Vagina (tissue), 2 donors: ENCODE measurements around the gene CHAC2. TPM values are rescaled to one million over a fixed set of nuclear protein-coding genes. Genes with fewer than 3 reads are reported as not detected.

ENCODE experiments used
- DNase-seq, 2 donors: peaks; one replicate each; pipeline ENCODE4 v3.0.0-alpha.2; 2017; ENCODE audit errors: extremely low spot score in 2 of 2
- H3K27ac ChIP-seq: fragments of 200-600 bp; sonication (generic); one replicate; pipeline ENCODE4 v1.5.1; 2019
- H3K27me3 ChIP-seq: fragments of 200-600 bp; sonication (generic); one replicate; pipeline ENCODE4 v1.5.1; 2019
- H3K36me3 ChIP-seq, 2 donors: fragments of 200-600 bp; sonication (generic); one replicate each; pipeline ENCODE4 v1.5.1; 2017 to 2019
- H3K4me1 ChIP-seq: fragments of 200-600 bp; sonication (generic); one replicate; pipeline ENCODE4 v1.5.1; 2019
- H3K4me3 ChIP-seq, 2 donors: fragments of 200-600 bp; sonication (generic); 1 replicate in 1 of 2; 2 replicates in 1 of 2; pipeline ENCODE4 v1.5.1; 2016 to 2019
- H3K9me3 ChIP-seq: fragments of 200-600 bp; sonication (generic); one replicate; pipeline ENCODE4 v1.5.1; 2019
- POLR2A ChIP-seq, 2 donors: fragments of 450-650 bp; IDR thresholded peaks; one replicate each; pipeline ENCODE4 v1.6.1; 2017; ENCODE audit warnings: antibody characterized with exemption in 2 of 2, mild to moderate bottlenecking in 2 of 2, moderate library complexity in 2 of 2
- POLR2AphosphoS5 ChIP-seq, 2 donors: sonication (generic); formaldehyde crosslinking; IDR thresholded peaks; one replicate each; pipeline ENCODE4 v1.9.0; 2017; ENCODE audit warnings: antibody characterized with exemption in 2 of 2, mild to moderate bottlenecking in 2 of 2, low read depth in 1 of 2; ENCODE audit not compliant: insufficient read depth in 1 of 2
- intact Hi-C: fragments of 100-400 bp; cut with DNase I; formaldehyde crosslinking; loops from one replicate; pipeline ENCODE4 v1.15.1; 2023
- total RNA-seq: library from RNA; depleted of rRNA; stranded (reverse); fragments of >200 nt; gene quantifications from one replicate; pipeline ENCODE4 v1.2.3, GENCODE V29; 2016
- TF ChIP-seq, protein P1 (sequence below), 3 experiments: fragments of 450-650 bp in 2 of 3; fragments of 200-600 bp in 1 of 3; sonication (generic) in 1 of 3; IDR thresholded peaks; one replicate each; pipeline ENCODE4 v1.5.1; 2017 to 2019; ENCODE audit warnings: antibody characterized with exemption in 3 of 3, mild to moderate bottlenecking in 2 of 3, moderate library complexity in 2 of 3

The CHAC2 gene
- total RNA-seq, 1 donor from 2014 or later, result 1.7 TPM

- no peaks in the 10 kb centered on the region for H3K9me3 ChIP-seq
- intact Hi-C loops, result no loop called here
- no peak for DNase-seq
- H3K27me3 ChIP-seq, result no peaks in the 10 kb centered on the region
- TF ChIP-seq POLR2A (IDR thresholded peaks at IDR 0.05), result no peak
- TF ChIP-seq, protein P1, sequence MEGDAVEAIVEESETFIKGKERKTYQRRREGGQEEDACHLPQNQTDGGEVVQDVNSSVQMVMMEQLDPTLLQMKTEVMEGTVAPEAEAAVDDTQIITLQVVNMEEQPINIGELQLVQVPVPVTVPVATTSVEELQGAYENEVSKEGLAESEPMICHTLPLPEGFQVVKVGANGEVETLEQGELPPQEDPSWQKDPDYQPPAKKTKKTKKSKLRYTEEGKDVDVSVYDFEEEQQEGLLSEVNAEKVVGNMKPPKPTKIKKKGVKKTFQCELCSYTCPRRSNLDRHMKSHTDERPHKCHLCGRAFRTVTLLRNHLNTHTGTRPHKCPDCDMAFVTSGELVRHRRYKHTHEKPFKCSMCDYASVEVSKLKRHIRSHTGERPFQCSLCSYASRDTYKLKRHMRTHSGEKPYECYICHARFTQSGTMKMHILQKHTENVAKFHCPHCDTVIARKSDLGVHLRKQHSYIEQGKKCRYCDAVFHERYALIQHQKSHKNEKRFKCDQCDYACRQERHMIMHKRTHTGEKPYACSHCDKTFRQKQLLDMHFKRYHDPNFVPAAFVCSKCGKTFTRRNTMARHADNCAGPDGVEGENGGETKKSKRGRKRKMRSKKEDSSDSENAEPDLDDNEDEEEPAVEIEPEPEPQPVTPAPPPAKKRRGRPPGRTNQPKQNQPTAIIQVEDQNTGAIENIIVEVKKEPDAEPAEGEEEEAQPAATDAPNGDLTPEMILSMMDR (IDR thresholded peaks at IDR 0.05), result no peak
- no peak overlapping the region for H3K4me3 ChIP-seq
- no peaks in the 10 kb centered on the region for H3K36me3 ChIP-seq
- peaks cover 60% of the 10 kb centered on the region for H3K4me1 ChIP-seq
- H3K27ac ChIP-seq, result no peak overlapping the region
Observed at GRCh38 chr2:53784436-53784835, 16.8 kb downstream of the CHAC2 start.

DNA sequence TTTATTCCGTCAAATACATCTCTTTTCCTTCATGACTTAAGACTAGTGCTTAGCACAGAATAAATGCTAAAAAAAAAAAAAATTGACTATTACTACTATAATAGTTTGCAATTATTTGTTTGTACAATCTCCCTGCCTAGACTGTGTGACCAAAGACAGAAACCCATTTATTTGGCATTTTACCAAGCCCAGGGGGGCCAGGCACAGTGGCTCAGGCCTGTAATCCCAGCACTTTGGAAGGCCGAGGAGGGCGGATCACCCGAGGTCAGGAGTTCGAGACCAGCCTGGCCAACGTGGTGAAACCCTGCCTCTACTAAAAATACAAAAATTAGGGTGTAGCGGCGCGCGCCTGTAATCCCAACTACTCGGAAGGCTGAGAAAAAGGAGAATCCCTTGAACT, 17.8 kb downstream of the CHAC2 start:
- Histone ChIP-seq H3K4me3 (peak overlapping the region; percentile 83 to 95), H3K27ac (no peak overlapping the region), H3K36me3 (no peaks in the 10 kb centered on the region), H3K9me3 (no peaks in the 10 kb centered on the region), H3K27me3 (no peaks in the 10 kb centered on the region), H3K4me1 (peaks cover 60% of the 10 kb centered on the region)
- no peak for TF ChIP-seq POLR2AphosphoS5 (IDR thresholded peaks at IDR 0.05; ENCODE audit: insufficient read depth in 1 of 2, low read depth in 1 of 2)
- TF ChIP-seq, protein P1 (IDR thresholded peaks at IDR 0.05), result no peak
- TF ChIP-seq POLR2A (IDR thresholded peaks at IDR 0.05), result no peak
- DNase-seq, result no peak
- intact Hi-C loops, result no loop called here

- DNase-seq, result no peak
Observed at GRCh38 chr2:53786352-53786704, 18.7 kb downstream of the CHAC2 start.

DNA sequence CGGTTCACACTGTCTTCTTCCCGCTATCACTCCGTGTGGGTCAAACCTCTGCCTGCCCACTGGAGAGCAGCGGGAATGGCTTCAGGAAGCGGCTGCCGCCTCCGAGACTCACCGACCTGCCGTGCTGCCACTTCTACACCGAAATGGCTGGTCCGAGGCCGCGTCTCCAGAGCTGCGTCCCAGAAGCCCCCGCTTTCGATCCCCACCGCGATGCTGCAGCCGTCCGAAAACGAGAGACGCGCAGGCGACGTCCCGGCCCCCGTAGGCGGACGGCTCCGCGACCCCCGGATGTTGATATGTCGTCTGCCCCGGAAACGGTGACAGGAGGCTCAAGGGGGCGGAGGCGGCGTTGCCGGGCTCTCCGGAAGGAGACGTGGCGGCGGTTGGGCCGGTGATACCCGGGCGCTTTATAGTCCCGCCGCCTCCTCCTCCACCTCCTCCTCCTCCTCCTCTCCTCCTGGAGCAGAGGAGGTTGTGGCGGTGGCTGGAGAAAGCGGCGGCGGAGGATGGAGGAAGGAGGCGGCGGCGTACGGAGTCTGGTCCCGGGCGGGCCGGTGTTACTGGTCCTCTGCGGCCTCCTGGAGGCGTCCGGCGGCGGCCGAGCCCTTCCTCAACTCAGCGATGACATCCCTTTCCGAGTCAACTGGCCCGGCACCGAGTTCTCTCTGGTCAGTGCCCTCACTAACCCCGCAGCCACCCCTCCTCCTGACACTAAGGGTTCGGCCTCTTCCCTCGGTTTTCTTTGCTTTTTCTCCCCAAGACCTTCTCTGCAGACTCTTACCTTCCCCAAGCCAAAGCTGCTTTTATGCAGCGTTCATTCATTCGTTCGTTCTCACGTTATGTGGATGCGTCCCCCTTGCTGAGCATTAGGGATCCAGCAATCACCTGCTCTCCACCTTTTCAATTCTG, 19.4 kb downstream of the CHAC2 start, which contains the start of the genes ASB3 and ERLEC1:
Gene ASB3, minus strand, starts transcription at position 249 of the 909 bp plus-strand sequence. CDS start 21,381 bp downstream, outside the sequence.
Gene ERLEC1, plus strand, starts transcription at position 340 of the 909 bp plus-strand sequence. Its CDS starts 167 bp downstream, at position 507.
- Histone ChIP-seq H3K27ac (peak within 1 kb of the TSS; percentile 82), H3K9me3 (no peaks in the 10 kb centered on the region), H3K27me3 (no peaks in the 10 kb centered on the region), H3K36me3 (no peaks in the 10 kb centered on the region), H3K4me1 (peaks cover 57% of the 10 kb centered on the region), H3K4me3 (peak within 1 kb of the TSS; percentile 83 to 95)
- TF ChIP-seq POLR2AphosphoS5 (IDR thresholded peaks at IDR 0.05; ENCODE audit: insufficient read depth in 1 of 2, low read depth in 1 of 2) (peak; percentile 87 to 89), POLR2A (IDR thresholded peaks at IDR 0.05) (peak in 1 of 2 donors; percentile 21)
- TF ChIP-seq, protein P1 (IDR thresholded peaks at IDR 0.05), result no peak
- peak in 1 of 2 donors; percentile 89 for DNase-seq
- intact Hi-C loops, result no loop called here

More at GRCh38 chr2:53786352-53786704, 18.7 kb downstream of the CHAC2 start:
- intact Hi-C loops, result no loop called here
- no peaks in the 10 kb centered on the region for H3K27me3 ChIP-seq
- peak overlapping the region; percentile 83 to 95 for H3K4me3 ChIP-seq
- H3K36me3 ChIP-seq, result no peaks in the 10 kb centered on the region
- H3K4me1 ChIP-seq, result peaks cover 60% of the 10 kb centered on the region
- H3K27ac ChIP-seq, result peak overlapping the region; percentile 82
- no peaks in the 10 kb centered on the region for H3K9me3 ChIP-seq
- TF ChIP-seq, protein P1 (IDR thresholded peaks at IDR 0.05), result no peak
- TF ChIP-seq POLR2AphosphoS5 (IDR thresholded peaks at IDR 0.05; ENCODE audit: insufficient read depth in 1 of 2, low read depth in 1 of 2) (no peak), POLR2A (IDR thresholded peaks at IDR 0.05) (no peak)
